ENCODE data around the gene AHCY.

GRCh38 chr20:34274694-34275093, 28.5 kb downstream of the AHCY start:
- TF ChIP-seq CTCF (IDR thresholded peaks at IDR 0.05) (no peak), POLR2A (IDR thresholded peaks at IDR 0.05) (no peak)

Data from uterus (tissue), 2 donors.